ENCODE measurements around the gene ZNF568. TPM values are rescaled to one million over a fixed set of nuclear protein-coding genes. Genes with fewer than 3 reads are reported as not detected.
A peak's percentile ranks its signal among the peaks of the same experiment; 100 is the strongest.

Gene ZNF568
- total and polyA plus RNA-seq, 7 experiments from 2014 or later = 8.2 to 18.0 (median 9.5) TPM

GRCh38 chr19:36916991-36917390, 859 bp downstream of the ZNF568 start:
- H3K4me3 Mint-ChIP-seq = peak overlapping the region; percentile 87 to 99 (median 95)
- Histone ChIP-seq H3K36me3 (ENCODE audit: control insufficient read depth in 2 of 3, insufficient read depth in 3 of 3, low read length in 3 of 3) (peaks cover 0 to 39% (median 7%) of the 10 kb centered on the region in 3 experiments), H3K4me1 (ENCODE audit: control insufficient read depth in 2 of 2, insufficient read depth in 2 of 2, low read length in 2 of 2) (peaks cover 8 to 13% of the 10 kb centered on the region in 2 donors), H3K4me3 (ENCODE audit: low read length) (peak overlapping the region; percentile 95), H3K9me3 (ENCODE audit: control insufficient read depth in 2 of 3, low read length in 3 of 3) (peaks cover 0 to 10% (median 0%) of the 10 kb centered on the region in 3 experiments), H3K27me3 (ENCODE audit: control insufficient read depth in 2 of 2, insufficient read depth in 2 of 2, low read length in 2 of 2) (no peaks in the 10 kb centered on the region), H3K27ac (ENCODE audit: low read depth, low read length) (peak overlapping the region; percentile 94)
- H3K9me3 Mint-ChIP-seq = peaks cover 0 to 81% (median 36%) of the 10 kb centered on the region in 11 donors
- H3K36me3 Mint-ChIP-seq = peaks cover 23 to 78% (median 71%) of the 10 kb centered on the region in 5 donors
- H3K4me1 Mint-ChIP-seq = peaks cover 19 to 46% (median 29%) of the 10 kb centered on the region in 7 donors
- ATAC-seq (no peak), DNase-seq (no peak)
- H3K27ac Mint-ChIP-seq = peak overlapping the region; percentile 88 to 97 (median 94)
- ChIA-PET CTCF (no interaction called here), POLR2A (interaction anchor here (1.1 to 2.2 kb wide), 3 partner anchors 56 to 312 kb away, joined by 4 to 6 read pairs (median 5); partner anchors contain the start of genes ZNF382 and ZNF790)
- intact Hi-C loops (cut with micrococcal nuclease) = loop anchor here (1.0 to 10.0 kb wide), 27 partner anchors 56 to 862 kb away; partner anchors contain the start of genes ZNF345 (in 2 of the 2), ZNF382 (in 2 of the 2), ZNF461 (in 2 of the 2) and ZNF540 (in 2 of the 2)
- H3K27me3 Mint-ChIP-seq = no peaks in the 10 kb centered on the region

GRCh38 chr19:36918090-36918489, 2.0 kb downstream of the ZNF568 start:
- Mint-ChIP-seq H3K27me3 (no peaks in the 10 kb centered on the region), H3K27ac (peak overlapping the region in 3 of 9 donors; percentile 29 to 77 (median 43)), H3K4me3 (peak overlapping the region in 7 of 10 donors; percentile 35 to 99 (median 58)), H3K4me1 (peaks cover 19 to 46% (median 29%) of the 10 kb centered on the region in 7 donors), H3K9me3 (peaks cover 3 to 81% (median 38%) of the 10 kb centered on the region in 11 donors), H3K36me3 (peaks cover 31 to 78% (median 72%) of the 10 kb centered on the region in 5 donors)
- intact Hi-C loops (cut with micrococcal nuclease) = loop anchor here in 1 of 2 donors (5.0 to 10.0 kb wide), 6 partner anchors 231 to 431 kb away; partner anchors contain the start of genes ZNF260, ZNF382, ZNF529 and ZNF566
- Histone ChIP-seq H3K27ac (ENCODE audit: low read depth, low read length) (no peak overlapping the region), H3K9me3 (ENCODE audit: control insufficient read depth in 2 of 3, low read length in 3 of 3) (peaks cover 0 to 11% (median 3%) of the 10 kb centered on the region in 3 experiments), H3K4me3 (ENCODE audit: low read length) (no peak overlapping the region), H3K36me3 (ENCODE audit: control insufficient read depth in 2 of 3, insufficient read depth in 3 of 3, low read length in 3 of 3) (peaks cover 0 to 45% (median 7%) of the 10 kb centered on the region in 3 experiments), H3K4me1 (ENCODE audit: control insufficient read depth in 2 of 2, insufficient read depth in 2 of 2, low read length in 2 of 2) (peaks cover 8 to 13% of the 10 kb centered on the region in 2 donors), H3K27me3 (ENCODE audit: control insufficient read depth in 2 of 2, insufficient read depth in 2 of 2, low read length in 2 of 2) (no peaks in the 10 kb centered on the region)
- POLR2A ChIA-PET = no interaction called here
- ATAC-seq (no peak), DNase-seq (no peak)
- CTCF ChIA-PET = no interaction called here

GRCh38 chr19:36931684-36932083, 15.6 kb downstream of the ZNF568 start:
- Histone ChIP-seq H3K4me1 (ENCODE audit: control insufficient read depth in 2 of 2, insufficient read depth in 2 of 2, low read length in 2 of 2) (no peaks in the 10 kb centered on the region), H3K27me3 (ENCODE audit: control insufficient read depth in 2 of 2, insufficient read depth in 2 of 2, low read length in 2 of 2) (no peaks in the 10 kb centered on the region), H3K4me3 (ENCODE audit: low read length) (no peak overlapping the region), H3K27ac (ENCODE audit: low read depth, low read length) (no peak overlapping the region), H3K9me3 (ENCODE audit: control insufficient read depth in 2 of 3, low read length in 3 of 3) (peaks cover 0 to 60% (median 9%) of the 10 kb centered on the region in 3 experiments), H3K36me3 (ENCODE audit: control insufficient read depth in 2 of 3, insufficient read depth in 3 of 3, low read length in 3 of 3) (peaks cover 1 to 50% (median 9%) of the 10 kb centered on the region in 3 experiments)
- intact Hi-C loops (cut with micrococcal nuclease) = no loop called here
- Mint-ChIP-seq H3K4me1 (peaks cover 0 to 2% (median 0%) of the 10 kb centered on the region in 7 donors), H3K4me3 (no peak overlapping the region), H3K36me3 (peaks cover 22 to 80% (median 74%) of the 10 kb centered on the region in 5 donors), H3K9me3 (peaks cover 4 to 88% (median 55%) of the 10 kb centered on the region in 11 donors), H3K27ac (no peak overlapping the region), H3K27me3 (no peaks in the 10 kb centered on the region)
- DNase-seq (no peak), ATAC-seq (no peak)
- ChIA-PET POLR2A (interaction anchor here (0.6 kb wide), 1 partner anchor 559 kb away, joined by 4 read pairs; no protein-coding TSS in a partner anchor), CTCF (no interaction called here)

GRCh38 chr19:36939153-36939552, 23.0 kb downstream of the ZNF568 start:
- Histone ChIP-seq H3K4me1 (ENCODE audit: control insufficient read depth in 2 of 2, insufficient read depth in 2 of 2, low read length in 2 of 2) (no peaks in the 10 kb centered on the region), H3K27ac (ENCODE audit: low read depth, low read length) (no peak overlapping the region), H3K4me3 (ENCODE audit: low read length) (no peak overlapping the region), H3K36me3 (ENCODE audit: control insufficient read depth in 2 of 3, insufficient read depth in 3 of 3, low read length in 3 of 3) (peaks cover 21 to 79% (median 26%) of the 10 kb centered on the region in 3 experiments), H3K9me3 (ENCODE audit: control insufficient read depth in 2 of 3, low read length in 3 of 3) (peaks cover 0 to 54% (median 0%) of the 10 kb centered on the region in 3 experiments), H3K27me3 (ENCODE audit: control insufficient read depth in 2 of 2, insufficient read depth in 2 of 2, low read length in 2 of 2) (no peaks in the 10 kb centered on the region)
- Mint-ChIP-seq H3K27me3 (no peaks in the 10 kb centered on the region), H3K27ac (no peak overlapping the region), H3K9me3 (peaks cover 10 to 96% (median 65%) of the 10 kb centered on the region in 11 donors), H3K36me3 (peaks cover 44 to 95% (median 84%) of the 10 kb centered on the region in 5 donors), H3K4me1 (no peaks in the 10 kb centered on the region), H3K4me3 (no peak overlapping the region)
- ATAC-seq = no peak
- intact Hi-C loops (cut with micrococcal nuclease) = no loop called here
- ChIA-PET POLR2A (no interaction called here), CTCF (no interaction called here)
- no peak for DNase-seq

GRCh38 chr19:36950335-36951119, 34.4 kb downstream of the ZNF568 start:
- Mint-ChIP-seq H3K4me1 (no peaks in the 10 kb centered on the region), H3K27me3 (no peaks in the 10 kb centered on the region), H3K36me3 (peaks cover 34 to 64% (median 51%) of the 10 kb centered on the region in 5 donors), H3K27ac (no peak overlapping the region), H3K4me3 (peak overlapping the region in 1 of 10 donors; percentile 32), H3K9me3 (peaks cover 7 to 92% (median 60%) of the 10 kb centered on the region in 11 donors)
- POLR2A ChIA-PET = no interaction called here
- ATAC-seq = no peak
- Histone ChIP-seq H3K27me3 (ENCODE audit: control insufficient read depth in 2 of 2, insufficient read depth in 2 of 2, low read length in 2 of 2) (no peaks in the 10 kb centered on the region), H3K4me1 (ENCODE audit: control insufficient read depth in 2 of 2, insufficient read depth in 2 of 2, low read length in 2 of 2) (no peaks in the 10 kb centered on the region), H3K9me3 (ENCODE audit: control insufficient read depth in 2 of 3, low read length in 3 of 3) (peaks cover 5 to 70% (median 36%) of the 10 kb centered on the region in 3 experiments), H3K27ac (ENCODE audit: low read depth, low read length) (no peak overlapping the region), H3K4me3 (ENCODE audit: low read length) (no peak overlapping the region), H3K36me3 (ENCODE audit: control insufficient read depth in 2 of 3, insufficient read depth in 3 of 3, low read length in 3 of 3) (peaks cover 7 to 43% (median 30%) of the 10 kb centered on the region in 3 experiments)
- CTCF ChIA-PET = no interaction called here
- intact Hi-C loops (cut with micrococcal nuclease) = no loop called here
- DNase-seq = no peak

DNA sequence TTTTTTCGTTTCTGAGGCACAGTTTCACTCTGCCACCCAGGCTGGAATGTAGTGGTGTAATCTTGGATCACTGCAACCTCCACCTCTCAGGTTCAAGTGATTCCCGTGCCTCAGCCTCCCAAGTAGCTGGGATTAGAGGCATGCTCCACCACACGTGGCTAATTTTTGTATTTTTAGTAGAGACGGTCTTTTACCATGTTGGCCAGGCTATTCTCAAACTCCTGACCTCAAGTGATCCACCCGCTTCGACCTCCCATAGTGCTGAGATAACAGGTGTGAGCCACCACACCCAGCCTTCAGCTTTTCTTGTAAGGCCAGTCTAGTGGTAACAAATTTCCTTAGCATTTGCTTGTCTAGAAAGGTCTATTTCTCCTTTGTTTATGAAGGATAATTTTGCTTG, 46.2 kb downstream of the ZNF568 start:
- peaks cover 0 to 33% (median 3%) of the 10 kb centered on the region in 3 experiments for H3K9me3 ChIP-seq (ENCODE audit: control insufficient read depth in 2 of 3, low read length in 3 of 3)
- ChIA-PET CTCF (no interaction called here), POLR2A (no interaction called here)
- no peak overlapping the region for H3K4me3 Mint-ChIP-seq
- DNase-seq = no peak
- H3K4me3 ChIP-seq (ENCODE audit: low read length) = no peak overlapping the region
- no peak overlapping the region for H3K27ac Mint-ChIP-seq
- no peaks in the 10 kb centered on the region for H3K4me1 Mint-ChIP-seq
- no peak overlapping the region for H3K27ac ChIP-seq (ENCODE audit: low read depth, low read length)
- H3K27me3 Mint-ChIP-seq = no peaks in the 10 kb centered on the region
- intact Hi-C loops (cut with micrococcal nuclease) = no loop called here
- no peak for ATAC-seq
- no peaks in the 10 kb centered on the region for H3K4me1 ChIP-seq (ENCODE audit: control insufficient read depth in 2 of 2, insufficient read depth in 2 of 2, low read length in 2 of 2)
- H3K27me3 ChIP-seq (ENCODE audit: control insufficient read depth in 2 of 2, insufficient read depth in 2 of 2, low read length in 2 of 2) = no peaks in the 10 kb centered on the region
- peaks cover 0 to 43% (median 26%) of the 10 kb centered on the region in 5 donors for H3K36me3 Mint-ChIP-seq
- H3K36me3 ChIP-seq (ENCODE audit: control insufficient read depth in 2 of 3, insufficient read depth in 3 of 3, low read length in 3 of 3) = no peaks in the 10 kb centered on the region
- peaks cover 9 to 85% (median 42%) of the 10 kb centered on the region in 11 donors for H3K9me3 Mint-ChIP-seq
